Measurements from ENCODE around the gene DKC1.
"Not testable (repeated sequence)": the region's sequence is repeated elsewhere in the genome, so short reads cannot be mapped to it uniquely, and the experiment has no call there.

Gene DKC1

GRCh38 chrX:154822029-154822428 is 59.4 kb downstream of the DKC1 start:
- no peak for DNase-seq

DNA sequence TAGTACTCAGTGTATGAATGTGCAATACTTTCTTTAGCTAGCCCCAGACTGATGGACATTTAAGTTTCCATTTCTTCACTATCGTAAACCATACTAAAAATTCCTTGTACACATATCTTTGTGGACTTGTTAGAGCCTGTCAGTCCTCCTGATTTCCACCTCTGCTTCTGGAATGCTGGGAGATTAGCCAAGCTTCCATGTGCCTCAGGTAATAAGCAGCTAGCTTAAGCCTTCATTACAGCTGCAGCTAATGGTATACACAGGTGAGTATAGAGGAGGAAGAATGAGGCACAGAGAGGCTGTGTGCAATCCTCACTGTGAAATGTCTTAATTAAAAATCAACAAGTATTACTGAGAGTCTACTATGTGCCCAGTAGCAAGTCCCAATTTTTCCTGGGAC is 62.0 kb downstream of the DKC1 start:
- DNase-seq, result no peak

GRCh38 chrX:154825586-154825985 is 62.9 kb downstream of the DKC1 start:
- not testable (repeated sequence) for DNase-seq
